Mucosa of descending colon (tissue), 3 donors: Measurements from ENCODE around the gene STAU1. TPM values are rescaled to one million over a fixed set of nuclear protein-coding genes. Genes with fewer than 3 reads are reported as not detected.
"Not testable (repeated sequence)": the region's sequence is repeated elsewhere in the genome, so short reads cannot be mapped to it uniquely, and the experiment has no call there.

Experiments
- ATAC-seq: fragments of 200-7000 bp; cut with Tn5 transposase; one replicate; pipeline ENCODE4 v1.9.1; 2020; ENCODE audit warnings: mild to moderate bottlenecking, moderate library complexity
- DNase-seq, 3 donors: peaks; one replicate each; pipeline ENCODE4 v3.0.0-alpha.2; 2020
- H3K36me3 ChIP-seq: fragments of 200-600 bp; one replicate; pipeline ENCODE4 v1.8.0; 2021; ENCODE audit warnings: low read depth, mild to moderate bottlenecking
- H3K4me1 ChIP-seq: fragments of 200-600 bp; one replicate; pipeline ENCODE4 v1.8.0; 2021; ENCODE audit warnings: low read depth, mild to moderate bottlenecking
- H3K4me3 ChIP-seq: fragments of 200-600 bp; one replicate; pipeline ENCODE4 v1.8.0; 2021; ENCODE audit warnings: mild to moderate bottlenecking
- H3K9me3 ChIP-seq: fragments of 200-600 bp; one replicate; pipeline ENCODE4 v1.8.0; 2021; ENCODE audit warnings: mild to moderate bottlenecking
- CTCF ChIP-seq: fragments of 200-600 bp; IDR thresholded peaks from one replicate; pipeline ENCODE4 v1.8.0; 2022; ENCODE audit warnings: antibody characterized with exemption, mild to moderate bottlenecking
- intact Hi-C, 2 donors: fragments of 100-400 bp; cut with DNase I in 1 of 2; cut with micrococcal nuclease in 1 of 2; formaldehyde crosslinking; loops; one replicate each; pipeline versions ENCODE4 v1.11.0 to v1.11.1; 2022; cut with DNase I, micrococcal nuclease
- total RNA-seq, 3 donors: library from RNA; stranded (reverse); fragmentation: NEBNext Ultra II Directional in 2 of 3; extraction: Animal tissue kit (Norgen Biotek cat#: 25700) in 2 of 3; gene quantifications; one replicate each; pipeline versions ENCODE4 v1.2.1 to v1.2.4, GENCODE V29; 2021 to 2023
- donor health status: DM: no; HTN: no; CAD: no; lungs with moderate emphysema.
- donor health status: DM: no; HTN: no; CAD: no.
- donor health status: DM: no; HTN: yes; CAD: no.

The STAU1 gene
- total RNA-seq, 3 donors from 2014 or later, result 83.8 to 95.7 (median 91.0) TPM

- H3K4me3 ChIP-seq, result no peak overlapping the region
Measured at GRCh38 chr20:49184691-49185070, 3.5 kb downstream of the STAU1 start.

GRCh38 chr20:49184084-49184501 lies 4.0 kb downstream of the STAU1 start:
- H3K4me1 ChIP-seq, result peaks cover 33% of the 10 kb centered on the region
- intact Hi-C loops, H3K9me3 ChIP-seq, H3K36me3 ChIP-seq, ATAC-seq, DNase-seq, H3K4me3 ChIP-seq: not testable (repeated sequence)

More at GRCh38 chr20:49184691-49185070, 3.5 kb downstream of the STAU1 start:
- DNase-seq (no peak), ATAC-seq (no peak)
- TF ChIP-seq CTCF, result no peak
- Histone ChIP-seq H3K9me3 (no peaks in the 10 kb centered on the region), H3K4me1 (peaks cover 28% of the 10 kb centered on the region), H3K36me3 (no peaks in the 10 kb centered on the region)
- intact Hi-C loops, result no loop called here

GRCh38 chr20:49183444-49183843 lies 4.7 kb downstream of the STAU1 start:
- H3K4me1 ChIP-seq, result peaks cover 33% of the 10 kb centered on the region
- H3K9me3 ChIP-seq, result no peaks in the 10 kb centered on the region
- ATAC-seq (no peak), DNase-seq (no peak)
- intact Hi-C loops, result no loop called here
- H3K4me3 ChIP-seq, result no peak overlapping the region
- TF ChIP-seq CTCF, result no peak
- no peaks in the 10 kb centered on the region for H3K36me3 ChIP-seq

GRCh38 chr20:49181265-49181877 lies 6.8 kb downstream of the STAU1 start:
- intact Hi-C loops, result no loop called here
- ATAC-seq, result no peak

GRCh38 chr20:49179368-49180277 lies 8.5 kb downstream of the STAU1 start:
- ATAC-seq (peak; percentile 79), DNase-seq (no peak)
- peaks cover 16% of the 10 kb centered on the region for H3K4me1 ChIP-seq
- H3K4me3 ChIP-seq, result no peak overlapping the region
- no peak for TF ChIP-seq CTCF
- intact Hi-C loops, result no loop called here
- no peaks in the 10 kb centered on the region for H3K36me3 ChIP-seq
- no peaks in the 10 kb centered on the region for H3K9me3 ChIP-seq

More at GRCh38 chr20:49181265-49181877, 6.8 kb downstream of the STAU1 start:
- H3K4me1 ChIP-seq, result peaks cover 32% of the 10 kb centered on the region
- no peak for TF ChIP-seq CTCF
- H3K4me3 ChIP-seq, result no peak overlapping the region
- H3K9me3 ChIP-seq, result no peaks in the 10 kb centered on the region
- no peak for DNase-seq
- no peaks in the 10 kb centered on the region for H3K36me3 ChIP-seq

- Histone ChIP-seq H3K4me3 (no peak overlapping the region), H3K4me1 (peaks cover under 1% of the 10 kb centered on the region), H3K36me3 (no peaks in the 10 kb centered on the region), H3K9me3 (no peaks in the 10 kb centered on the region)
- DNase-seq (no peak), ATAC-seq (no peak)
- intact Hi-C loops, result no loop called here
- TF ChIP-seq CTCF, result no peak
Measured at GRCh38 chr20:49174183-49174582, 14.0 kb downstream of the STAU1 start.
